Lung microvascular endothelial cell (primary cell): ENCODE measurements around the gene PPP2R3B. TPM values are rescaled to one million over a fixed set of nuclear protein-coding genes. Genes with fewer than 3 reads are reported as not detected.

Experiments
- DNase-seq, 2 donors: peaks; one replicate each; pipeline versions ENCODE4 v3.0.0 to v3.0.0-alpha.2; 2010; ENCODE audit warnings: low read depth in 2 of 2
- total RNA-seq: library from RNA; depleted of rRNA; stranded (reverse); fragments of >200 nt; gene quantifications from 2 replicates; pipeline ENCODE4 v1.2.1, GENCODE V29; 2014

PPP2R3B gene
- total RNA-seq, 1 donor from 2014 or later, result 12.5 TPM

GRCh38 chrX:370963-371745 lies 15.6 kb downstream of the PPP2R3B start:
- DNase-seq, result no peak

- no peak for DNase-seq
These were observed 16.3 kb downstream of the PPP2R3B start for GRCh38 chrX:370244-370962.

GRCh38 chrX:369563-370101 lies 17.1 kb downstream of the PPP2R3B start:
- DNase-seq, result no peak

GRCh38 chrX:368811-369562 lies 17.7 kb downstream of the PPP2R3B start:
- no peak for DNase-seq

GRCh38 chrX:367866-368265 lies 18.8 kb downstream of the PPP2R3B start:
- no peak for DNase-seq

- DNase-seq, result no peak
These were observed 19.4 kb downstream of the PPP2R3B start for GRCh38 chrX:367349-367748.

- no peak for DNase-seq
These were observed 22.9 kb downstream of the PPP2R3B start for GRCh38 chrX:363621-364375.

GRCh38 chrX:362937-363620 lies 23.6 kb downstream of the PPP2R3B start:
- no peak for DNase-seq

- no peak for DNase-seq
These were observed 24.4 kb downstream of the PPP2R3B start for GRCh38 chrX:362351-362750.

- DNase-seq, result no peak
These were observed 25.2 kb downstream of the PPP2R3B start for GRCh38 chrX:361231-362145.

- no peak for DNase-seq
These were observed 26.1 kb downstream of the PPP2R3B start for GRCh38 chrX:360496-361150.

GRCh38 chrX:358651-359143 lies 28.0 kb downstream of the PPP2R3B start:
- no peak for DNase-seq

- DNase-seq, result peak; percentile 52 to 86
These were observed 28.8 kb downstream of the PPP2R3B start for GRCh38 chrX:357693-358471.

- DNase-seq, result peak in 1 of 2 donors; percentile 8
These were observed 29.5 kb downstream of the PPP2R3B start for GRCh38 chrX:357035-357692.

- no peak for DNase-seq
These were observed 30.2 kb downstream of the PPP2R3B start for GRCh38 chrX:356385-357034.

- no peak for DNase-seq
These were observed 31.2 kb downstream of the PPP2R3B start for GRCh38 chrX:355329-356050.
